Dedifferentiated amniotic fluid mesenchymal stem cell (primary cell): ENCODE results near the gene DDX49.

Experiments used
- DNase-seq: peaks from one replicate; pipeline ENCODE4 v3.0.0-alpha.2; 2016; ENCODE audit errors: extremely low spot score

Gene DDX49

DNA sequence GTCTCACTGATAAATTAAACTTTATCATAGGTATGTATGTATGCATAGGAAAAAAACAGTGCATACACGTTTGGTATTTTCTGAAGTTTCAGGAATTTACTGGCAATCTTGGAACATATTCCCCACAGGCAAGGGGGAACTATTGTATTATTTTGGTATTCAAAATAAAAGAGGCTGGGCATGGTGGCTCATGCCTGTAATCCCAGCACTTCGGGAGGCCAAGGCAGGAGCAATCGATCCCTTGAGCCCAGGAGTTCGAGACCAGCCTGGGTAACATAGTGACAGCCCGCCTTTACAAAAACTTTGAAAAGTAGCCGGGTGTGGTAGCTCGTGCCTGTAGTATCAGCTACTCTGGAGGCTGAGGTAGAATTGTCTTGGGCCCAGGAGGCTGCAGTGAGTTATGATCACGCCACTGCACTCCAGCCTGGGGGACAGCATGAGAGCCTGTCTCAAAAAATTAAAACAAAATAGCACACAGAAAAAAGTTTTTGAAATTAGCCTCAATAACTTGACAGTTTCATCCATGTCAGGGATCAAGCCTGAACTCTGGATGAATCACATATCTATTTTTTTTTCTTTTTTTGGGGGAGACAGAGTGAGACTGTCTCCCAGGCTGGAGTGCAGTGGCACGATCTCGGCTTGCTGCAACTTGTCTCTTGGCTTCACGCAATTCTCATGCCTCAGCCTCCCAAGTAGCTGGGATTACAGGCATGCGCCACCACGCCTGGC lies 50.6 kb downstream of the DDX49 start:
- DNase-seq, result no peak

DNA sequence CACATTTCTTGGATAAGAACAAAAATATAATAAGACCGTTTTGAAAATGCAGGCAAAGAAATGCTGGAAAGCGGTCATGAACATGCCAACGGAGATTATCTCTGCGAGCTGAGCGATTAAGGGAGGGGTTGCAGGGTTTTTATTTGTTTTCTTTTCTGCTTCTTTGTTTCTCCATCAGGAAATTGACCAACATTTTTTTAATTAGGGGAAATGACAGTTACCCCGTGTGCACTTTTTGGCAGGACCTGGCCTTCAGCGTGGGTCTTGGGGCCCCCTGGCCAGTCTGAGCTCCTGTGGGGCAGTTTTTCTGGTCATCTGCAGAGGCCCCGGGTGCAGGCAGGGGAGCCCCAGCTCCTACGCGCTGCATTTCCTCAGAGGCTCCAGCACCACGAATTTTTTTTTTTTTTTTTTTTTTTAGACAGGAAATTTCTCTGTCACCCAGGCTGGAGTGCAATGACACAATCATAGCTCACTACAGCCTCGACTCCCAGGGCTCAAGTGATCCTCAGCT lies 52.8 kb downstream of the DDX49 start:
- DNase-seq, result peak; percentile 68

DNA sequence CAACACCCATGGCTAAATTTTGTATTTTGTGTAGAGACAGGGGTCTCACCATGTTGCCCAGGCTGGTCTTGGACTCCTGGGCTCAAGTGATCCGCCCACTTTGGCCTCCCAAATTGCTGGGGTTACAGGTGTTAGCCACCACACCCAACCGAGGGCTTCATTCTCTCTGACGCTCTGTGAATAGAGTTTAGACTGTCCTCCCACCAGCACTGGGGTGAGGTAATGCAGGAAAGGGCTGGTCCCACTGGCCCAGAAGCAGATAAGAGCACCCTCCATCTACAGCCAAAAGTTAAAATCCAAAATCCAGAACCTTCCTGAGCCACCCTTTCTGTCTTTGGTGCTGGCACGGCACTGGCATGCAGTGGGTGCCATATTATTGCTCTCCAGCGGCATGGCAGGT lies 53.3 kb downstream of the DDX49 start:
- no peak for DNase-seq

DNA sequence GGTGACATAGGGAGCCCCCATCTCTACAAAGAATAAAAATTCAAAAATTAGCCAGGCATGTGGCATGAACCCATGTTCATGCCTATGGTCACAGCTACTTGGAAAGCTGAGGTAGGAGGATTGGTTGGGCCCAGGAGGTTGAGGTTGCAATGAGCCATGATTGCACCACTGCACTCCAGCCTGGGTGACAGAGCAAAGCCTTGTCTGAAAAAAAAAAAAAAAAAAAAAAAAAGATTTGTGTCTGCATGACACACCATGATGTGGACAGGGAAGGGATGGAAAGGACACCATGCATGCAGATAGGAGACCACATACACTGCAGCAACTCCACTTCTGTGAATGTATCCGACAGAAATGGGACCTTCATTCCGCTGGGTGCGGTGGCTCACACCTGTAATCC lies 55.5 kb downstream of the DDX49 start:
- DNase-seq, result no peak

DNA sequence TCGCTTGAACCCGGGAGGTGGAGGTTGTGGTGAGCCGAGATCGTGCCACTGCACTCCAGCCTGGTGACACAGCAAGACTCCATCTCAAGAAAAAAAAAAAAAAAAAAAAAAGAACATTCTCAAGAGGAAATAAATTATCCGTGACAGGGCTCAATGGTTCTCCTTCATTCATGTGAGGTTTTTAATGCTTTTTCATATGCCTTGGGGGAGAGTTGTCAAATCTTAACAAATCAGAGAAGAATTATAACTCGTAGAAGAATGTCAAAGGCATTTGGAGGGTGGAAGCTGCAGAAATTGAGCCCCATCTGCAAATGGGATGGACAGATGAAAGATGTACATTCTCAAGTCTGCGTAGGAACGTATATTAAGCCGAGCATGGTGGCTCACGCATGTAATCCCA lies 56.4 kb downstream of the DDX49 start:
- DNase-seq, result no peak
